Neuronal stem cell (in vitro differentiated cells): Measurements from ENCODE around the gene MIA2.
"Not testable (repeated sequence)": the region's sequence is repeated elsewhere in the genome, so short reads cannot be mapped to it uniquely, and the experiment has no call there.

Source experiments
- DNase-seq: peaks from one replicate; pipeline ENCODE4 v3.0.0-alpha.2; 2013; ENCODE audit warnings: low spot score
- H2AFZ ChIP-seq: one replicate; pipeline ENCODE4 v1.6.1; 2013; ENCODE audit warnings: mild to moderate bottlenecking, low read length, inconsistent platforms
- H2AK5ac ChIP-seq: 2 replicates; pipeline ENCODE4 v1.6.1; 2013; ENCODE audit warnings: low read depth, mild to moderate bottlenecking, inconsistent platforms, low read length, moderate library complexity, mixed read lengths
- H2BK120ac ChIP-seq: 2 replicates; pipeline ENCODE4 v1.6.1; 2013; ENCODE audit warnings: low read depth, mild to moderate bottlenecking, inconsistent platforms, low read length, moderate library complexity, mixed read lengths
- H2BK12ac ChIP-seq: one replicate; pipeline ENCODE4 v1.6.1; 2013; ENCODE audit warnings: low read length, inconsistent platforms
- H2BK15ac ChIP-seq: 2 replicates; pipeline ENCODE4 v1.6.1; 2013; ENCODE audit warnings: mild to moderate bottlenecking, low read length, inconsistent platforms, mixed read lengths
- H2BK5ac ChIP-seq: one replicate; pipeline ENCODE4 v1.6.1; 2013; ENCODE audit warnings: inconsistent platforms, mild to moderate bottlenecking, low read length, moderate library complexity
- H3K14ac ChIP-seq: one replicate; pipeline ENCODE4 v1.6.1; 2013; ENCODE audit warnings: low read length, inconsistent platforms
- H3K18ac ChIP-seq: 2 replicates; pipeline ENCODE4 v1.6.1; 2013; ENCODE audit warnings: low read length, inconsistent platforms
- H3K23ac ChIP-seq: 2 replicates; pipeline ENCODE4 v1.6.1; 2013; ENCODE audit warnings: low read depth, mild to moderate bottlenecking, mixed read lengths, low read length, inconsistent platforms; ENCODE audit not compliant: poor library complexity
- H3K27ac ChIP-seq: replicated peaks from 3 replicates; pipeline ENCODE4 v1.5.1; 2013; ENCODE audit warnings: low read length, inconsistent platforms
- H3K27me3 ChIP-seq, 3 experiments: 2 replicates each; pipeline ENCODE4 v1.6.1; 2013; ENCODE audit warnings: low read length in 3 of 3, mild to moderate bottlenecking in 2 of 3, inconsistent platforms in 1 of 3, low read depth in 1 of 3, mixed read lengths in 1 of 3, moderate library complexity in 1 of 3; ENCODE audit not compliant: control insufficient read depth in 3 of 3, insufficient read depth in 3 of 3
- H3K36me3 ChIP-seq, 2 donors: replicated peaks in 1 of 2; 2 replicates each; pipeline ENCODE4 v1.6.1; 2013; ENCODE audit warnings: low read length in 2 of 2; ENCODE audit not compliant: control insufficient read depth in 2 of 2, insufficient read depth in 2 of 2
- H3K4ac ChIP-seq: 2 replicates; pipeline ENCODE4 v1.6.1; 2013; ENCODE audit warnings: inconsistent platforms, mild to moderate bottlenecking, low read length, moderate library complexity
- H3K4me1 ChIP-seq, 2 donors: 1 replicate in 1 of 2; 2 replicates in 1 of 2; pipeline ENCODE4 v1.6.1; 2013; ENCODE audit warnings: low read length in 2 of 2, low read depth in 1 of 2; ENCODE audit not compliant: control insufficient read depth in 2 of 2, insufficient read depth in 1 of 2
- H3K4me2 ChIP-seq: one replicate; pipeline ENCODE4 v1.6.1; 2013; ENCODE audit warnings: mild to moderate bottlenecking, low read length, inconsistent platforms; ENCODE audit not compliant: insufficient read depth, poor library complexity, severe bottlenecking
- H3K4me3 ChIP-seq, 2 donors: 2 replicates each; pipeline ENCODE4 v1.5.1; 2013; ENCODE audit warnings: low read length in 2 of 2, mild to moderate bottlenecking in 2 of 2, inconsistent platforms in 1 of 2, moderate library complexity in 1 of 2
- H3K79me1 ChIP-seq: one replicate; pipeline ENCODE4 v1.6.1; 2013; ENCODE audit warnings: low read depth, mild to moderate bottlenecking, inconsistent platforms, low read length, moderate library complexity
- H3K9ac ChIP-seq: one replicate; pipeline ENCODE4 v1.6.1; 2013; ENCODE audit warnings: mild to moderate bottlenecking, low read depth, low read length, inconsistent platforms; ENCODE audit not compliant: poor library complexity
- H3K9me3 ChIP-seq, 2 donors: replicated peaks in 1 of 2; 2 replicates each; pipeline versions ENCODE3 to v1.6.1; 2013; ENCODE audit warnings: low read length in 2 of 2, mild to moderate bottlenecking in 2 of 2, inconsistent platforms in 1 of 2, low read depth in 1 of 2, mixed read lengths in 1 of 2, moderate library complexity in 1 of 2; ENCODE audit not compliant: control insufficient read depth in 2 of 2, insufficient read depth in 1 of 2
- H4K8ac ChIP-seq: one replicate; pipeline ENCODE4 v1.6.1; 2013; ENCODE audit warnings: low read depth, mild to moderate bottlenecking, inconsistent platforms, low read length, moderate library complexity
- H4K91ac ChIP-seq: one replicate; pipeline ENCODE4 v1.6.1; 2013; ENCODE audit warnings: low read length, low read depth, mild to moderate bottlenecking, inconsistent platforms; ENCODE audit not compliant: poor library complexity
- WGBS, 2 donors: extraction: QIAGEN DNeasy Blood & Tissue Kit; methylation state at CpG; one replicate each; pipeline ENCODE4 v1.1.7; 2013; ENCODE audit warnings: missing lambda C conversion rate in 2 of 2, mixed read lengths in 1 of 2; ENCODE audit not compliant: insufficient read length in 2 of 2, insufficient replicate concordance in 1 of 2; ENCODE audit errors: extremely low coverage in 2 of 2; 5-methylcytosine and 5-hydroxymethylcytosine counted together

MIA2 gene

GRCh38 chr14:39322807-39323206 lies 89.1 kb downstream of the MIA2 start:
- Histone ChIP-seq H3K79me1 (no peaks in the 10 kb centered on the region), H2BK120ac (no peak overlapping the region), H3K18ac (no peak overlapping the region), H3K4me3 (no peak overlapping the region), H4K91ac (no peak overlapping the region), H4K8ac (no peak overlapping the region), H2BK15ac (no peak overlapping the region), H3K23ac (no peak overlapping the region), H3K27me3 (no peaks in the 10 kb centered on the region), H3K36me3 (peaks cover 2 to 10% of the 10 kb centered on the region in 2 donors), H3K14ac (no peak overlapping the region), H3K4me1 (no peaks in the 10 kb centered on the region), H2AK5ac (no peak overlapping the region), H3K9ac (no peak overlapping the region), H2BK12ac (no peak overlapping the region), H2AFZ (no peak overlapping the region), H3K4me2 (no peak overlapping the region), H3K4ac (no peak overlapping the region), H3K9me3 (peaks cover 0 to 1% of the 10 kb centered on the region in 2 donors), H2BK5ac (no peak overlapping the region), H3K27ac (no peak overlapping the region)
- no peak for DNase-seq

GRCh38 chr14:39324097-39324496 lies 90.4 kb downstream of the MIA2 start:
- no peaks in the 10 kb centered on the region for H3K27me3 ChIP-seq
- H3K9me3 ChIP-seq, result peaks cover 0 to 1% of the 10 kb centered on the region in 2 donors
- no peak overlapping the region for H4K8ac ChIP-seq
- peaks cover 2 to 10% of the 10 kb centered on the region in 2 donors for H3K36me3 ChIP-seq
- H2BK15ac ChIP-seq, result no peak overlapping the region
- no peak overlapping the region for H3K18ac ChIP-seq
- WGBS, 2 donors, result no CpG with 5 or more reads among the region's 2 CpGs
- no peaks in the 10 kb centered on the region for H3K4me1 ChIP-seq
- H2AK5ac ChIP-seq, result no peak overlapping the region
- H3K4me2 ChIP-seq, result no peak overlapping the region
- no peak for DNase-seq
- no peak overlapping the region for H2BK5ac ChIP-seq
- no peak overlapping the region for H2BK120ac ChIP-seq
- no peak overlapping the region for H3K9ac ChIP-seq
- no peak overlapping the region for H3K4ac ChIP-seq
- no peak overlapping the region for H3K27ac ChIP-seq
- no peak overlapping the region for H3K4me3 ChIP-seq
- H2AFZ ChIP-seq, result no peak overlapping the region
- no peak overlapping the region for H3K14ac ChIP-seq
- H3K23ac ChIP-seq, result no peak overlapping the region
- H3K79me1 ChIP-seq, result no peaks in the 10 kb centered on the region
- no peak overlapping the region for H2BK12ac ChIP-seq
- no peak overlapping the region for H4K91ac ChIP-seq

- no peaks in the 10 kb centered on the region for H3K36me3 ChIP-seq
- H2BK5ac ChIP-seq, result no peak overlapping the region
- no peak overlapping the region for H2BK15ac ChIP-seq
- no peaks in the 10 kb centered on the region for H3K79me1 ChIP-seq
- no peak overlapping the region for H3K27ac ChIP-seq
- H3K4me3 ChIP-seq, result no peak overlapping the region
- WGBS, 2 donors, result no CpG with 5 or more reads among the region's 7 CpGs
- H2AFZ ChIP-seq, result no peak overlapping the region
- no peaks in the 10 kb centered on the region for H3K9me3 ChIP-seq
- H2AK5ac ChIP-seq, result no peak overlapping the region
- H3K4me2 ChIP-seq, result no peak overlapping the region
- DNase-seq, result peak; percentile 20
- H3K9ac ChIP-seq, result no peak overlapping the region
- H4K8ac ChIP-seq, result no peak overlapping the region
- H3K23ac ChIP-seq, result no peak overlapping the region
- no peak overlapping the region for H3K4ac ChIP-seq
- no peak overlapping the region for H3K14ac ChIP-seq
- no peak overlapping the region for H3K18ac ChIP-seq
- peaks cover 0 to 4% of the 10 kb centered on the region in 2 donors for H3K4me1 ChIP-seq
- no peak overlapping the region for H2BK120ac ChIP-seq
- H3K27me3 ChIP-seq, result no peaks in the 10 kb centered on the region
- no peak overlapping the region for H2BK12ac ChIP-seq
- H4K91ac ChIP-seq, result no peak overlapping the region
These were observed 105.3 kb downstream of the MIA2 start for GRCh38 chr14:39339003-39339402.

- H3K27me3 ChIP-seq, H3K4me2 ChIP-seq, H2AFZ ChIP-seq, H3K36me3 ChIP-seq, H3K4ac ChIP-seq, H3K9ac ChIP-seq, H3K23ac ChIP-seq, H3K18ac ChIP-seq, H4K8ac ChIP-seq, H2BK5ac ChIP-seq, H2BK12ac ChIP-seq, H3K4me3 ChIP-seq, H3K27ac ChIP-seq, DNase-seq, H3K14ac ChIP-seq, H2BK15ac ChIP-seq, H2AK5ac ChIP-seq, H3K79me1 ChIP-seq, H3K9me3 ChIP-seq, H3K4me1 ChIP-seq, H2BK120ac ChIP-seq, H4K91ac ChIP-seq: not testable (repeated sequence)
- WGBS, 2 donors, result no CpG with 5 or more reads among the region's 7 CpGs
These were observed 107.4 kb downstream of the MIA2 start for GRCh38 chr14:39341126-39341525.
